ENCODE results near the gene PHF21B. TPM values are rescaled to one million over a fixed set of nuclear protein-coding genes. Genes with fewer than 3 reads are reported as not detected.

PHF21B gene
- total RNA-seq, 1 donor from 2014 or later: 37.4 TPM

GRCh38 chr22:44938886-44939285 is 70.9 kb downstream of the PHF21B start:
- no peaks in the 10 kb centered on the region for H3K9me3 Mint-ChIP-seq (ENCODE audit: low read depth)

DNA sequence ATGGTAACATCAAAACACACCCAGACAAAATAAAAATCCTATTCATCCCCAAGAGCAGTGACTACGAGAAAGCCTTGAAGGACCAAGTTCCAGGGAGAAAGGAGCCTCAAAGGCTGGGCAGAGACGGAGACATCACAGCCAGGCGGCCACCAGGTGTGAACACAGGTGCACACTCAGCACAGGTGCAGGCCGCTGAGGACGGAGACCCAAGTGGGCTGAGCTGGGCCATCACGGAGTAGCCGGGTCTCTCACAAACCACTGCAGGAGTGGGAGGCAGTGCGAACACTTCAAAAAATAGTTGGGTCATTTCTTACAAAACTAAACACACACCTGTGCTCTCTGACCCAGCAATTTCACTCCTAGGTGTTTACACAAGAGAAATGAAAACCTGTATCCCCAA is 72.6 kb downstream of the PHF21B start:
- DNase-seq (ENCODE audit: low spot score, unreplicated experiment): no peak
- H3K4me3 Mint-ChIP-seq (ENCODE audit: low read depth): no peak overlapping the region
- no peaks in the 10 kb centered on the region for H3K4me1 Mint-ChIP-seq (ENCODE audit: low read depth)
- no peak for TF ChIP-seq CTCF (IDR thresholded peaks at IDR 0.05; ENCODE audit: unreplicated experiment)
- H3K9me3 Mint-ChIP-seq (ENCODE audit: low read depth): no peaks in the 10 kb centered on the region
- no peaks in the 10 kb centered on the region for H3K36me3 Mint-ChIP-seq (ENCODE audit: insufficient read depth)
- no peak overlapping the region for H3K27ac Mint-ChIP-seq
- no peaks in the 10 kb centered on the region for H3K27me3 Mint-ChIP-seq

More at GRCh38 chr22:44938886-44939285, 70.9 kb downstream of the PHF21B start:
- Mint-ChIP-seq H3K36me3 (ENCODE audit: insufficient read depth) (no peaks in the 10 kb centered on the region), H3K4me1 (ENCODE audit: low read depth) (no peaks in the 10 kb centered on the region), H3K4me3 (ENCODE audit: low read depth) (no peak overlapping the region), H3K27ac (no peak overlapping the region), H3K27me3 (no peaks in the 10 kb centered on the region)
- no peak for TF ChIP-seq CTCF (IDR thresholded peaks at IDR 0.05; ENCODE audit: unreplicated experiment)
- no peak for DNase-seq (ENCODE audit: low spot score, unreplicated experiment)

DNA sequence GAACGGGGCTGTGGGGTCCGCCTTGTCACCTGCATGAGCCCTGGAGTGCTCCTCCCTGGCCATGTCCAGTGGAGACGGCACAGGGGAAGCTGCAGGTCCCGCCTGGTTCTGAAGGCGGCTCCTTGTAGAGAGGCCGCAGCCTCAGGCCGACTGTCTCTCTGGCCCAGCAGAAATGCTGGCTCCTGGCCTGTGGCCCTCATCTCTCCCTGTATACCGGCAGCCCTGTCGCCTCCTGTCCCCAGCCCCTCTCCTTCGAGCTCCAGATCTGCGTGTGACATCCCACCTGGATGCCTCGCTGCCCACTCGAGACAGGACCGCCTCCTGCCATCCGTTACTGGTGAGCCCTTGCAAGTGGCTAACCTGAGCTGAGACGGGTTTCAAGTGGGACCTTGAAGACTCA is 73.6 kb downstream of the PHF21B start:
- Mint-ChIP-seq H3K27ac (no peak overlapping the region), H3K9me3 (ENCODE audit: low read depth) (no peaks in the 10 kb centered on the region), H3K27me3 (no peaks in the 10 kb centered on the region), H3K36me3 (ENCODE audit: insufficient read depth) (no peaks in the 10 kb centered on the region), H3K4me1 (ENCODE audit: low read depth) (no peaks in the 10 kb centered on the region), H3K4me3 (ENCODE audit: low read depth) (no peak overlapping the region)
- DNase-seq (ENCODE audit: low spot score, unreplicated experiment): no peak
- no peak for TF ChIP-seq CTCF (IDR thresholded peaks at IDR 0.05; ENCODE audit: unreplicated experiment)

DNA sequence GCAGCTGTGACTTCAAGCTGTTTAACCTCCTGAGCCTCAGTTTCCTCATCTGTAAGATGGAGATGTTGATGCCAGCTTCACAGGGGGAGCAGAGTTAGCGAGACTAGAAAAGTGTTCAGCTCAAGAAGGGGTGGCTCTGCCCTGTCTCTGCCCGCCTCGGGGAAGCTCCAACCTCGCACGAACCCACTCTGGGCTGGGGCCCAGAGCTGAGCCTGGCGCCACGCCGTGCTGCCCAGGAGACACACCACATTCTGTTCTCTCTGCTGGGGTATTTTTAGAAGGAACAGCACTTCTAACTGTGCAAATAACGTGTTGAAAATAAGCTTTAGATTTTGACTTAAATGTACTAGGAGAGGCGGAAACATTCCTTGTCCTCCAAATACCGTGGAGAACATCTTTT is 74.1 kb downstream of the PHF21B start:
- Mint-ChIP-seq H3K9me3 (ENCODE audit: low read depth) (no peaks in the 10 kb centered on the region), H3K27ac (no peak overlapping the region), H3K4me3 (ENCODE audit: low read depth) (no peak overlapping the region), H3K4me1 (ENCODE audit: low read depth) (no peaks in the 10 kb centered on the region), H3K36me3 (ENCODE audit: insufficient read depth) (no peaks in the 10 kb centered on the region), H3K27me3 (no peaks in the 10 kb centered on the region)
- no peak for DNase-seq (ENCODE audit: low spot score, unreplicated experiment)
- no peak for TF ChIP-seq CTCF (IDR thresholded peaks at IDR 0.05; ENCODE audit: unreplicated experiment)

GRCh38 chr22:44934454-44934735 is 75.4 kb downstream of the PHF21B start:
- TF ChIP-seq CTCF (IDR thresholded peaks at IDR 0.05; ENCODE audit: unreplicated experiment): no peak
- Mint-ChIP-seq H3K27ac (no peak overlapping the region), H3K27me3 (no peaks in the 10 kb centered on the region), H3K9me3 (ENCODE audit: low read depth) (no peaks in the 10 kb centered on the region), H3K4me3 (ENCODE audit: low read depth) (no peak overlapping the region), H3K4me1 (ENCODE audit: low read depth) (no peaks in the 10 kb centered on the region), H3K36me3 (ENCODE audit: insufficient read depth) (no peaks in the 10 kb centered on the region)
- DNase-seq (ENCODE audit: low spot score, unreplicated experiment): no peak
